CD4-positive, alpha-beta T cell (primary cell): ENCODE measurements around the gene ZIC2. TPM values are rescaled to one million over a fixed set of nuclear protein-coding genes. Genes with fewer than 3 reads are reported as not detected.

Source experiments
- ATAC-seq: fragments of 200-7000 bp; cut with Tn5 transposase; one replicate; pipeline ENCODE4 v1.10.0; 2022; ENCODE audit warnings: mild to moderate bottlenecking; ENCODE audit not compliant: poor library complexity
- CTCF ChIA-PET: fragments of 350-600 bp; sonication (Branson Sonifier 250); formaldehyde crosslinking; loops from one replicate; lab custom pipeline; 2021; ENCODE audit warnings: antibody characterized with exemption, inconsistent platforms; lab: Charles Lee
- POLR2A ChIA-PET: fragments of 350-600 bp; sonication (Branson Sonifier 250); formaldehyde crosslinking; loops from one replicate; lab custom pipeline; 2021; ENCODE audit warnings: antibody characterized with exemption, inconsistent platforms; lab: Charles Lee
- DNase-seq, 14 experiments: peaks; one replicate each; pipeline ENCODE4 v3.0.0-alpha.2; 2013 to 2020; ENCODE audit warnings: mixed read lengths in 2 of 14
- H3K27ac ChIP-seq, 2 donors: one replicate each; pipeline versions ENCODE4 v1.5.1 to v1.7.0; 2013; ENCODE audit warnings: low read length in 2 of 2, low read depth in 1 of 2, mild to moderate bottlenecking in 1 of 2
- H3K27me3 ChIP-seq, 2 experiments: 1 replicate in 1 of 2; 2 replicates in 1 of 2; pipeline versions ENCODE4 v1.6.1 to v1.7.0; 2013; ENCODE audit warnings: low read length in 2 of 2, control low read depth in 1 of 2, mild to moderate bottlenecking in 1 of 2, moderate library complexity in 1 of 2; ENCODE audit not compliant: insufficient read depth in 2 of 2, control insufficient read depth in 1 of 2
- H3K36me3 ChIP-seq: one replicate; pipeline ENCODE4 v1.6.1; 2013; ENCODE audit warnings: low read length, control low read depth; ENCODE audit not compliant: insufficient read depth
- H3K4me1 ChIP-seq: one replicate; pipeline ENCODE4 v1.6.1; 2013; ENCODE audit warnings: low read length, control low read depth; ENCODE audit not compliant: insufficient read depth
- H3K4me3 ChIP-seq: one replicate; pipeline ENCODE4 v1.5.1; 2013; ENCODE audit warnings: mild to moderate bottlenecking, low read length, moderate library complexity
- H3K9me3 ChIP-seq, 2 experiments: 1 replicate in 1 of 2; 2 replicates in 1 of 2; pipeline versions ENCODE4 v1.6.1 to v1.7.0; 2013; ENCODE audit warnings: low read length in 2 of 2, mild to moderate bottlenecking in 2 of 2, control low read depth in 1 of 2, moderate library complexity in 1 of 2; ENCODE audit not compliant: control insufficient read depth in 1 of 2, insufficient read depth in 1 of 2
- H3K27ac Mint-ChIP-seq: one replicate; pipeline ENCODE4 v1.8.0; 2020; ENCODE audit warnings: mixed read lengths
- H3K27me3 Mint-ChIP-seq: one replicate; pipeline ENCODE4 v1.8.0; 2021; ENCODE audit warnings: mixed read lengths
- H3K36me3 Mint-ChIP-seq: one replicate; pipeline ENCODE4 v1.8.0; 2021; ENCODE audit warnings: low read depth, mixed read lengths
- H3K4me1 Mint-ChIP-seq: one replicate; pipeline ENCODE4 v1.8.0; 2021; ENCODE audit warnings: low read depth, mixed read lengths
- H3K4me3 Mint-ChIP-seq: one replicate; pipeline ENCODE4 v1.8.0; 2020; ENCODE audit warnings: mild to moderate bottlenecking, mixed read lengths
- H3K9me3 Mint-ChIP-seq: one replicate; pipeline ENCODE4 v1.8.0; 2020; ENCODE audit warnings: mixed read lengths
- CTCF ChIP-seq: fragments of 200-600 bp; IDR thresholded peaks from one replicate; pipeline ENCODE4 v1.8.0; 2022; ENCODE audit warnings: antibody characterized with exemption, mild to moderate bottlenecking
- intact Hi-C, 2 experiments: fragments of 100-400 bp; cut with DNase I in 1 of 2; cut with micrococcal nuclease in 1 of 2; formaldehyde crosslinking; loops; one replicate each; pipeline versions ENCODE4 v1.15.1 to v1.9.0; 2023 to 2025; cut with DNase I, micrococcal nuclease
- total RNA-seq, 174 experiments: library from RNA in 2 of 174; stranded (reverse) in 2 of 174; gene quantifications; one replicate each; pipeline ENCODE4 v1.2.3 and lab custom pipeline; 2021 to 2026

The ZIC2 gene
- total RNA-seq, 2 experiments from 2014 or later = not detected

- Mint-ChIP-seq H3K4me3 (no peak overlapping the region), H3K27ac (no peak overlapping the region), H3K27me3 (peaks cover 74% of the 10 kb centered on the region), H3K9me3 (peaks cover 23% of the 10 kb centered on the region), H3K36me3 (no peaks in the 10 kb centered on the region), H3K4me1 (peaks cover under 1% of the 10 kb centered on the region)
- no peak overlapping the region for H3K4me3 ChIP-seq
- ChIA-PET CTCF (interaction anchor here (0.7 kb wide), 3 partner anchors 10 to 1413 kb away, joined by 3 to 4 read pairs (median 3); no protein-coding TSS in a partner anchor), POLR2A (interaction anchor here (0.6 kb wide), 1 partner anchor 321 kb away, joined by 3 read pairs; no protein-coding TSS in a partner anchor)
- peaks cover 40% of the 10 kb centered on the region for H3K4me1 ChIP-seq
- no peak overlapping the region for H3K27ac ChIP-seq
- TF ChIP-seq CTCF = no peak
- DNase-seq (peak in 1 of 14 experiments; percentile 17), ATAC-seq (no peak)
- no peaks in the 10 kb centered on the region for H3K36me3 ChIP-seq
- peaks cover 76 to 91% of the 10 kb centered on the region in 2 experiments for H3K27me3 ChIP-seq
- H3K9me3 ChIP-seq = peaks cover 44 to 52% of the 10 kb centered on the region in 2 experiments
- intact Hi-C loops = no loop called here
These were observed 4.2 kb upstream of the ZIC2 start for GRCh38 chr13:99977334-99977911.

- DNase-seq (peak in 1 of 14 experiments; percentile 20), ATAC-seq (no peak)
- Mint-ChIP-seq H3K36me3 (no peaks in the 10 kb centered on the region), H3K9me3 (peaks cover 21% of the 10 kb centered on the region), H3K27ac (peak overlapping the region; percentile 7), H3K4me1 (no peaks in the 10 kb centered on the region), H3K4me3 (peak overlapping the region; percentile 31), H3K27me3 (peaks cover 74% of the 10 kb centered on the region)
- H3K4me3 ChIP-seq = no peak overlapping the region
- peaks cover 50 to 51% of the 10 kb centered on the region in 2 experiments for H3K9me3 ChIP-seq
- H3K36me3 ChIP-seq = no peaks in the 10 kb centered on the region
- H3K4me1 ChIP-seq = peaks cover 47% of the 10 kb centered on the region
- intact Hi-C loops = no loop called here
- CTCF ChIA-PET = interaction anchor here (0.7 kb wide), 3 partner anchors 9 to 1414 kb away, joined by 3 to 4 read pairs (median 3); no protein-coding TSS in a partner anchor
- POLR2A ChIA-PET = interaction anchor here (0.6 kb wide), 1 partner anchor 322 kb away, joined by 3 read pairs; no protein-coding TSS in a partner anchor
- no peak for TF ChIP-seq CTCF
- peaks cover 76 to 91% of the 10 kb centered on the region in 2 experiments for H3K27me3 ChIP-seq
- H3K27ac ChIP-seq = no peak overlapping the region
These were observed 3.4 kb upstream of the ZIC2 start for GRCh38 chr13:99977912-99978798.

GRCh38 chr13:99978799-99979452 lies 2.7 kb upstream of the ZIC2 start:
- ATAC-seq = no peak
- H3K4me3 Mint-ChIP-seq = peak overlapping the region; percentile 31
- no peak overlapping the region for H3K27ac ChIP-seq
- H3K9me3 ChIP-seq = peaks cover 52 to 57% of the 10 kb centered on the region in 2 experiments
- no peak for TF ChIP-seq CTCF
- H3K27me3 ChIP-seq = peaks cover 76 to 91% of the 10 kb centered on the region in 2 experiments
- H3K4me1 ChIP-seq = peaks cover 53% of the 10 kb centered on the region
- no peak overlapping the region for H3K4me3 ChIP-seq
- H3K27me3 Mint-ChIP-seq = peaks cover 74% of the 10 kb centered on the region
- CTCF ChIA-PET = no interaction called here
- peak overlapping the region; percentile 7 for H3K27ac Mint-ChIP-seq
- peaks cover 7% of the 10 kb centered on the region for H3K4me1 Mint-ChIP-seq
- intact Hi-C loops = no loop called here
- peak in 1 of 14 experiments; percentile 28 for DNase-seq
- POLR2A ChIA-PET = no interaction called here
- no peaks in the 10 kb centered on the region for H3K36me3 ChIP-seq
- peaks cover 15% of the 10 kb centered on the region for H3K9me3 Mint-ChIP-seq
- no peaks in the 10 kb centered on the region for H3K36me3 Mint-ChIP-seq
